GM12878 (cell line): ENCODE measurements around the gene CASP10. TPM values are rescaled to one million over a fixed set of nuclear protein-coding genes. Genes with fewer than 3 reads are reported as not detected.
A peak's percentile ranks its signal among the peaks of the same experiment; 100 is the strongest.

Experiments used
- BHLHE40 ChIP-seq, 2 experiments: fragments of 450-650 bp in 1 of 2; IDR thresholded peaks; 2 replicates each; pipeline ENCODE4 v1.6.1; 2011 to 2017; ENCODE audit warnings: low read depth in 2 of 2, borderline replicate concordance in 1 of 2, improper control_type of control experiment in 1 of 2, low read length in 1 of 2, mild to moderate bottlenecking in 1 of 2
- EZH2 ChIP-seq: IDR thresholded peaks from 2 replicates; pipeline ENCODE4 v1.6.1; 2012; ENCODE audit warnings: low read depth, mild to moderate bottlenecking, control low read depth, inconsistent platforms, low read length, borderline replicate concordance; ENCODE audit not compliant: control insufficient read depth
- FOXK2 ChIP-seq: fragments of 450-650 bp; IDR thresholded peaks from 2 replicates; pipeline ENCODE4 v1.6.1; 2017; ENCODE audit warnings: mild to moderate bottlenecking, moderate library complexity
- GATAD2B ChIP-seq: fragments of 450-650 bp; conservative IDR thresholded peaks from 2 replicates; pipeline ENCODE4 v1.6.1; 2017; ENCODE audit warnings: low read depth, mild to moderate bottlenecking, moderate library complexity
- HCFC1 ChIP-seq: fragments of 150-350 bp; IDR thresholded peaks from 2 replicates; pipeline ENCODE4 v1.6.1; 2014; ENCODE audit warnings: low read length
- IKZF2 ChIP-seq, 2 experiments: fragments of 450-650 bp; IDR thresholded peaks; 2 replicates each; pipeline ENCODE4 v1.6.1; 2017; ENCODE audit warnings: mild to moderate bottlenecking in 2 of 2, moderate library complexity in 2 of 2
- MAX ChIP-seq: IDR thresholded peaks from 2 replicates; pipeline ENCODE4 v1.6.1; 2012; ENCODE audit warnings: low read depth, low read length, improper control_type of control experiment
- PAX5 ChIP-seq: IDR thresholded peaks from 2 replicates; pipeline ENCODE4 v1.6.1; 2011; ENCODE audit warnings: low read depth, low read length, borderline replicate concordance
- RCOR1 ChIP-seq: conservative IDR thresholded peaks from 2 replicates; pipeline ENCODE4 v1.6.1; 2012; ENCODE audit warnings: low read depth, low read length, improper control_type of control experiment
- SKIL ChIP-seq: fragments of 450-650 bp; IDR thresholded peaks from 2 replicates; pipeline ENCODE4 v1.6.1; 2017; ENCODE audit warnings: mild to moderate bottlenecking, low read depth, inconsistent platforms; ENCODE audit not compliant: poor library complexity, severe bottlenecking
- SMAD1 ChIP-seq: fragments of 450-650 bp; IDR thresholded peaks from 2 replicates; pipeline ENCODE4 v1.6.1; 2018; ENCODE audit warnings: mild to moderate bottlenecking, low read depth; ENCODE audit not compliant: partially characterized antibody
- SPI1 ChIP-seq: IDR thresholded peaks from 2 replicates; pipeline ENCODE4 v1.6.1; 2011; ENCODE audit warnings: low read depth, mild to moderate bottlenecking, low read length, moderate library complexity, borderline replicate concordance; ENCODE audit not compliant: insufficient read depth
- TCF12 ChIP-seq: IDR thresholded peaks from 2 replicates; pipeline ENCODE4 v1.6.1; 2011; ENCODE audit warnings: low read depth, mild to moderate bottlenecking, low read length
- WRNIP1 ChIP-seq: IDR thresholded peaks from 2 replicates; pipeline ENCODE4 v1.6.1; 2011; ENCODE audit warnings: low read depth, low read length, improper control_type of control experiment, borderline replicate concordance
- ZNF207 ChIP-seq: fragments of 450-650 bp; IDR thresholded peaks from 2 replicates; pipeline ENCODE4 v1.6.1; 2014; ENCODE audit warnings: antibody characterized with exemption, mild to moderate bottlenecking, borderline replicate concordance
- polyA plus RNA-seq, 11 experiments: library from polyadenylated mRNA; depleted of rRNA in 4 of 11; unstranded in 6 of 11; stranded (reverse) in 5 of 11; fragments of >200 nt; fragmentation: Nextera tagmentation in 4 of 11; fragmentation: Illumina TruSeq in 1 of 11; extraction: Ambion mirVana in 4 of 11; extraction: Trizol in 1 of 11; gene quantifications; 1 replicate in 1 of 11; 2 replicates in 10 of 11; pipeline versions ENCODE4 v1.2.1 to v1.2.3, GENCODE V29; 2011 to 2016; ENCODE audit warnings: inconsistent platforms in 2 of 11, missing spikeins in 2 of 11, low read depth in 1 of 11
- total RNA-seq, 4 experiments: library from RNA; depleted of rRNA in 3 of 4; stranded (reverse); fragments of >200 nt in 3 of 4; fragmentation: Illumina TruSeq in 1 of 4; extraction: Trizol in 1 of 4; gene quantifications; 2 replicates each; pipeline versions ENCODE4 v1.2.1 to v1.2.3, GENCODE V29; 2013 to 2021
- TF ChIP-seq, protein P1 (sequence below): fragments of 450-650 bp; IDR thresholded peaks from 2 replicates; pipeline ENCODE4 v1.6.1; 2017; ENCODE audit warnings: borderline replicate concordance
- TF ChIP-seq, protein P2 (sequence below): IDR thresholded peaks from 2 replicates; pipeline ENCODE4 v1.6.1; 2012; ENCODE audit warnings: low read depth, low read length, improper control_type of control experiment
- TF ChIP-seq, protein P3 (sequence below): fragments of 450-650 bp; IDR thresholded peaks from 2 replicates; pipeline ENCODE4 v1.6.1; 2018; ENCODE audit warnings: borderline replicate concordance, mild to moderate bottlenecking; ENCODE audit not compliant: partially characterized antibody
- TF ChIP-seq, protein P4 (sequence below): fragments of 450-650 bp; IDR thresholded peaks from 2 replicates; pipeline ENCODE4 v1.6.1; 2016; ENCODE audit warnings: mild to moderate bottlenecking

Gene CASP10
- total and polyA plus RNA-seq, 10 of the 15 experiments (the other 5 are each of a cell fraction or from before 2014, with no cell fraction given), result 7.2 to 14.1 (median 10.8) TPM

GRCh38 chr2:201231781-201232466, 49.0 kb downstream of the CASP10 start (continued):
- TF ChIP-seq, protein P1, sequence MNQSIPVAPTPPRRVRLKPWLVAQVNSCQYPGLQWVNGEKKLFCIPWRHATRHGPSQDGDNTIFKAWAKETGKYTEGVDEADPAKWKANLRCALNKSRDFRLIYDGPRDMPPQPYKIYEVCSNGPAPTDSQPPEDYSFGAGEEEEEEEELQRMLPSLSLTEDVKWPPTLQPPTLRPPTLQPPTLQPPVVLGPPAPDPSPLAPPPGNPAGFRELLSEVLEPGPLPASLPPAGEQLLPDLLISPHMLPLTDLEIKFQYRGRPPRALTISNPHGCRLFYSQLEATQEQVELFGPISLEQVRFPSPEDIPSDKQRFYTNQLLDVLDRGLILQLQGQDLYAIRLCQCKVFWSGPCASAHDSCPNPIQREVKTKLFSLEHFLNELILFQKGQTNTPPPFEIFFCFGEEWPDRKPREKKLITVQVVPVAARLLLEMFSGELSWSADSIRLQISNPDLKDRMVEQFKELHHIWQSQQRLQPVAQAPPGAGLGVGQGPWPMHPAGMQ, result no peak
- TF ChIP-seq MAX (peak; percentile 45; the same call in 1 of the 2 replicates), SPI1 (no peak), ZNF207 (no peak), IKZF2 (IDR thresholded peaks at IDR 0.05) (peak; percentile 27 to 43; a peak in 2 of 4 replicates), TCF12 (no peak), FOXK2 (no peak), SKIL (peak; percentile 48), EZH2 (no peak), PAX5 (0 out of 2 replicates have a peak, but pooled peaks have one; percentile 9), GATAD2B (no peak), BHLHE40 (IDR thresholded peaks at IDR 0.05; ENCODE audit: borderline replicate concordance in 1 of 2, low read depth in 2 of 2, low read length in 1 of 2) (peak in 1 of 2 experiments; percentile 60; a peak in 2 of 4 replicates), WRNIP1 (no peak), SMAD1 (no peak), RCOR1 (0 out of 2 replicates have a peak, but pooled peaks have one; percentile 79), HCFC1 (peak; percentile 58)
- TF ChIP-seq, protein P2, sequence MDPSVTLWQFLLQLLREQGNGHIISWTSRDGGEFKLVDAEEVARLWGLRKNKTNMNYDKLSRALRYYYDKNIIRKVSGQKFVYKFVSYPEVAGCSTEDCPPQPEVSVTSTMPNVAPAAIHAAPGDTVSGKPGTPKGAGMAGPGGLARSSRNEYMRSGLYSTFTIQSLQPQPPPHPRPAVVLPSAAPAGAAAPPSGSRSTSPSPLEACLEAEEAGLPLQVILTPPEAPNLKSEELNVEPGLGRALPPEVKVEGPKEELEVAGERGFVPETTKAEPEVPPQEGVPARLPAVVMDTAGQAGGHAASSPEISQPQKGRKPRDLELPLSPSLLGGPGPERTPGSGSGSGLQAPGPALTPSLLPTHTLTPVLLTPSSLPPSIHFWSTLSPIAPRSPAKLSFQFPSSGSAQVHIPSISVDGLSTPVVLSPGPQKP, result peak; percentile 58
- TF ChIP-seq, protein P3, sequence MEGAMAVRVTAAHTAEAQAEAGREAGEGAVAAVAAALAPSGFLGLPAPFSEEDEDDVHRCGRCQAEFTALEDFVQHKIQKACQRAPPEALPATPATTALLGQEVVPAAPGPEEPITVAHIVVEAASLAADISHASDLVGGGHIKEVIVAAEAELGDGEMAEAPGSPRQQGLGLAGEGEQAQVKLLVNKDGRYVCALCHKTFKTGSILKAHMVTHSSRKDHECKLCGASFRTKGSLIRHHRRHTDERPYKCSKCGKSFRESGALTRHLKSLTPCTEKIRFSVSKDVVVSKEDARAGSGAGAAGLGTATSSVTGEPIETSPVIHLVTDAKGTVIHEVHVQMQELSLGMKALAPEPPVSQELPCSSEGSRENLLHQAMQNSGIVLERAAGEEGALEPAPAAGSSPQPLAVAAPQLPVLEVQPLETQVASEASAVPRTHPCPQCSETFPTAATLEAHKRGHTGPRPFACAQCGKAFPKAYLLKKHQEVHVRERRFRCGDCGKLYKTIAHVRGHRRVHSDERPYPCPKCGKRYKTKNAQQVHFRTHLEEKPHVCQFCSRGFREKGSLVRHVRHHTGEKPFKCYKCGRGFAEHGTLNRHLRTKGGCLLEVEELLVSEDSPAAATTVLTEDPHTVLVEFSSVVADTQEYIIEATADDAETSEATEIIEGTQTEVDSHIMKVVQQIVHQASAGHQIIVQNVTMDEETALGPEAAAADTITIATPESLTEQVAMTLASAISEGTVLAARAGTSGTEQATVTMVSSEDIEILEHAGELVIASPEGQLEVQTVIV, result peak; percentile 74
- TF ChIP-seq, protein P4, sequence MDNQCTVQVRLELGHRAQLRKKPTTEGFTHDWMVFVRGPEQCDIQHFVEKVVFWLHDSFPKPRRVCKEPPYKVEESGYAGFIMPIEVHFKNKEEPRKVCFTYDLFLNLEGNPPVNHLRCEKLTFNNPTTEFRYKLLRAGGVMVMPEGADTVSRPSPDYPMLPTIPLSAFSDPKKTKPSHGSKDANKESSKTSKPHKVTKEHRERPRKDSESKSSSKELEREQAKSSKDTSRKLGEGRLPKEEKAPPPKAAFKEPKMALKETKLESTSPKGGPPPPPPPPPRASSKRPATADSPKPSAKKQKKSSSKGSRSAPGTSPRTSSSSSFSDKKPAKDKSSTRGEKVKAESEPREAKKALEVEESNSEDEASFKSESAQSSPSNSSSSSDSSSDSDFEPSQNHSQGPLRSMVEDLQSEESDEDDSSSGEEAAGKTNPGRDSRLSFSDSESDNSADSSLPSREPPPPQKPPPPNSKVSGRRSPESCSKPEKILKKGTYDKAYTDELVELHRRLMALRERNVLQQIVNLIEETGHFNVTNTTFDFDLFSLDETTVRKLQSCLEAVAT, result 0 out of 2 replicates have a peak, but pooled peaks have one; percentile 50
